HG03460 (cell line): Measurements from ENCODE around the gene SHMT2.

ENCODE experiments used
- ATAC-seq: cut with Tn5 transposase; IDR thresholded peaks from one replicate; pipeline ENCODE4 v1.9.1; 2021; ENCODE audit not compliant: unreplicated experiment

SHMT2 gene

DNA sequence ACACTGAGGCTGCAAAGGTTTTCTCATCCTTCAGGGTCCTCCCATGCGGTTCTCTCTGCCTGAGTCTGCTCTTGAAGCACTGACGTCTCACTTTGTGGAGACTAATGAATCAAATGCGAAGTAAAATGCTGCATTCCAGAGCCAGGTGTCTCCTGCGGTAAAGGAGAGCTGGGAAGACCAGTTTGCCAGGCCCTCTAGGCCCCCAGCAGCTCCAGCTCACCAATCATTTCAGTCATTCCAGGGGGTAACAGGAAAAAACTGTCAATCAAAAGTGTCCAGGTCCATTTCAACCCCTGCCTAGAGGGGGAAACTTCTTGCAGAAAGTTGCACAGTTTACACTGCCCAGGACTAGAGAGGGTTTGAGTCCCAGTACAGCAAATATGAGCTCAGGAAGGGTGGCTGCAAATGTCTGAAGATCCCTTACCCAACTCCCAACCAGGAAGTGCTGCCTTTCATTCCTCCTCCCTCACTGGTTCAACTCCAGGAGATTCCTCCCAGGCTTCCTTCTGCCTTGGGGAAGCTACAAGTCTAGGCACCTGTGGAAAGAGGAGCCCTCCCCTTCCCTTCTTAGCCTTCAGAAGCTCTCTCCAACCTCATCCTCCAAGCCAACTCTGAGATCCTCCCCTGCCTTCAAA is 15.6 kb upstream of the SHMT2 start:
- ATAC-seq = no peak

DNA sequence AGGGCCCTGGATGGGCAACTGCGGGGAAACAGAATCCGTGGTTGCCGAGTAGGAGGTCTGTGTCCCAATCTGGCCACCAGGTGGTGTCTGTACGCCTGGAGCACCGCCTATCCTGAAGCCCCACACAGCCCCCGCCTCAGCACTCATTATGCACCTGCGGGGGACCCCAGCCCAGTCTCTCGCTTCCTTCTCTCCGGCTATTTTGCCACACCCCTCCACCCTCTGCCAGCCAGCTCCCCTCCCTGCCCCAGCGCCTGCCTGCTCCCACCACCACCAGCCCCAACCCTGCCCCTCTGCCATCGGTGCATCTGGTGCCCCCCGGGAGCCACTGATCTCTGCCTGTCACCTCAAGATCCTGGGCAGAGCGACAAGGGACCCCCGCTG is 15.1 kb upstream of the SHMT2 start:
- no peak for ATAC-seq

DNA sequence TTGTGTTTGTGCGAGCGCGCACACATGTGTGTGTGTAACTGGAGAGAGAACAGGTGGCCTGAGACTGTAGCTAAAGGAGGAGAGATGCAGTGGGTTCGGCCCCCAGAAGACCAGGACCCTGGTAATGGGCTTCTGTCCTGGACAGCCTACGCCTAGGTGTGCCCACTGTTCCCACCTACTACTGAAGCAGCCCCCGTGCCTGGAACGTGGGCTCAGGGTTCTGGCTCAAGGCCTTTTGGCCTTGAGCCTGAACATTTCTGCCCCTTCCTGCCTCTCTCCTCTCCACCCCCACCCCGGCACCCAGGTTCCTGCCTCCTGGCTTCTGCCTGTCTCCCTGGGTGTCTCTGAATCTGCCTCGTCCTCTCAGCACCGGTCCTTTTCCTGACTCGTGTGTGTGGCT is 14.4 kb upstream of the SHMT2 start:
- no peak for ATAC-seq

GRCh38 chr12:57215668-57216013 is 13.9 kb upstream of the SHMT2 start:
- ATAC-seq = peak; percentile 68

DNA sequence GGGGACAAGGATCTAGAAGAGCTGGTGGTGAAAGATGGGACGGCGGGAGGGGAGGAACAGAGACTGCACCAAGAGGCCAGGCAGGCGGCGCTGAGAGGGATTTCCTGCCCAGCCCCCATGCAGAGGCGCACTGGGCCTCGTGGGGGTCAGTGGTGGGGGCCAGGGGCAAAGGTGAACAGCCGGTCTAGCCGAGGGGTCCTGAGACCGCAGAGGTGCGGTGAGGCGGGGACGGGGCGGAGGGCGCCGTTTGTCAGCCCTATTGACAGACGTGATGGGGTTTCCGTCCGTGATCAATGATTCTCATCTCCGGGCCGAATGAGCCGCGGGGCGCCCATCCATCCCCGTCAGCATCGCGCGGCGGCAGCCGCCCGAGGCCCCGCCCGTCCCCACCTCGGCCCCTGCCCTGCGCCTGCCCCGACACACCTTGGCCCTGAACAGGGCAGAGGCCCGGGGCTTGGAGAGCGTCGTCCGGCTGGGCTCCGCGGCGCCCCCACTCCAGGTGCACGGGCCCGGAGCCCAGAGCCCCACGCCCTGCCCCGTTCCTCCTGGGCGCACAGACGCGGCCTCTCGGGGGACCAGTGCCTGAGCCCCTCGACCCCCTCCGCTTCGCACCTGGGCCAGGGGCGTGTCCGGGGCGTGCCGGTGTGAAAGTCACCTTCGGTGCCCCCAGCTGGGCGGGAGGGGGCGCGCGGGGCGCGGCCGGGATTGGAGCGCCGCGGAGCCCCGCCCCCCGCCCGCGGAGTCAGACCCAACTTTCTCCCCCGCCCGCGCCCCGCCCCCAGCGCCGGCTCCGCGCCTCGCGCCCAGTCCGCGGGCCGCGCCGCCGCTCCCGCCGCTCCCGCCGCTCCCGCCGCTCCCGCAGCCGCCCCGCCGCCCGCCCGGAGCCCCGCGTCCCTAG is 13.2 kb upstream of the SHMT2 start, which contains the start of gene NXPH4:
NXPH4 (plus strand) TSS at position 781 of the 898 bp plus-strand sequence. CDS start 176 bp downstream, outside the sequence.
- ATAC-seq = no peak

DNA sequence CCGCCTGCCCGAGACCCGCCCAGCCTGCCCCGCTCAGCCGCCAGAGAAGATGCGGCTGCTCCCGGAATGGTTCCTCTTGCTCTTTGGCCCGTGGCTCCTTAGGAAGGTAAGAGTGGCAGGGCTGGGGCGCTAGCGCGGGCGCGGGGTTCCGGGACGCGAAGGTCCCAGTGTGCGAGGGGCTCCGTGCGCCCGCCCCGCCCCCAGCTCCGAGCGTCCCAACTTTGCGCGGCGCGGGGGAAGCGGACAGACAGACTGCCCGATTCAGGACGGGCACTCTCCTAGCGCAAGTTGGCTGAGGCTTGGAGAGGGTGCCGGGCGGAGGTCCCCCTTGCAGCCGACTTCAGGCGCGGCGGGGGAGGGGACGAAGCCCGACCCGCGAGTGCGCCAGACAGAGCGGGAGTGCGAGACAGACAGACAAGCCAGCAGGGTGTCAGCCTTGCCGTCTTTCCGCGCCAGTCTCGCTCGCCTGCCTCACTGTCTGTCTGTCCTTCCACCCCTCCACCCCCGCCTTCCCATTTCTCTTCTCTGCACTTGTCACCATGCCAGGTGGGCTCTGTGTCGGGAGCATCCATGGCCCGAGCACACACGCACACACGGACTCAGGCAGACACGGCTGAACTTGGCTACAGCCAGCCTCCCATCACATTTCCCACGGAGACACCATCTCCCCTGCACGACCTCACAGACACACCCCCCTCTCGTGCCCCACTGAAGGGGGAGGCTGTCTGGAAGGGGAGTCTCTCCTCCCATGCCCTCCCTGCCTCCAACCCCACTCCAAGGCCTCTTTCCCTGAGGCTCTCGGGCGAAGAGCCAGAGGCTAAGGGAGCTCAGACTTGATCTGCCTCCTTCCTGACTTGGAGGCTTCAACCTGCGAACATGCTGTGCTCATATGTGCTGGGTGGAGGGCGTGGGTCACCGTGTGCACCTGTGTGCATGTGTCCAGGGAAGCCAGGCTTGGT is 12.3 kb upstream of the SHMT2 start:
- no peak for ATAC-seq

GRCh38 chr12:57218030-57218853 is 11.3 kb upstream of the SHMT2 start:
- ATAC-seq = no peak

DNA sequence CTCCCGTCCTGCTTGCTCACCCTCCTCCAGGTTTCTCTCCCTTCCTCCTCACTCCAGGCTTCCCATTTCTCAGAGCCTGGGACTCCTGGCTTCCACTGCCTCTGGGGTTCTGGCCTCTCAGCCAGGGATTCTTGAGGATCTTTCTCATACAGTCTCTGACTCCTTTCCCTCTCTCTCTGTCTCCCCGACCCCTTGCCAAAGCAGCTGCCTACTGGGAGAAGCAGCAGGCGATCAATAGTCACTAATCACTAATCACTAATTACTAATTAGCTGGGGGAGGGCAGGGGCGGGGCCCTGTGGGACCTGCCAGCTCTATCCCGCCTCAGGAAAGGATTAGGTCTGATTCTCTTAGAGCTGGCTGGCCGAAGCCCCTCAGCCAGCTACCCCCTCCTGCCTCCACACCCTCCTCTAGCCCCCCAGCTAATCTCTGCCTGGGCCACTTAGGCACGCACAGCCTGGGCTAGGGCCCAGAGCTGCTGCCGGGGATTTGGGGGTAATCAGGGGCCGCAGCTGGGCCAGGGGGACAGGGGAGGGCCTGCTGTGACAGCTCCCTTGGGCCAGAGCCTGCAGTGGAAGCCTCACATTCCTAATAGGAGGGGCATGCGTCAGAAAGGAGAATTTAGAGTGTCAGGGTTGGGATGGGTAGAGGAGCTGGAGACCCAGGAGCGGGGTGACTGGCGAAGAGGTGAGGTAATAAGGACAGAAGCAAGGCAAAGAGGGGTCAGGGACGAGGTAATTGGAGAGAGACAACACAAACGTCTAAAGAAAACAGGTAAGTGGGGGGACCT is 10.1 kb upstream of the SHMT2 start:
- ATAC-seq = no peak

DNA sequence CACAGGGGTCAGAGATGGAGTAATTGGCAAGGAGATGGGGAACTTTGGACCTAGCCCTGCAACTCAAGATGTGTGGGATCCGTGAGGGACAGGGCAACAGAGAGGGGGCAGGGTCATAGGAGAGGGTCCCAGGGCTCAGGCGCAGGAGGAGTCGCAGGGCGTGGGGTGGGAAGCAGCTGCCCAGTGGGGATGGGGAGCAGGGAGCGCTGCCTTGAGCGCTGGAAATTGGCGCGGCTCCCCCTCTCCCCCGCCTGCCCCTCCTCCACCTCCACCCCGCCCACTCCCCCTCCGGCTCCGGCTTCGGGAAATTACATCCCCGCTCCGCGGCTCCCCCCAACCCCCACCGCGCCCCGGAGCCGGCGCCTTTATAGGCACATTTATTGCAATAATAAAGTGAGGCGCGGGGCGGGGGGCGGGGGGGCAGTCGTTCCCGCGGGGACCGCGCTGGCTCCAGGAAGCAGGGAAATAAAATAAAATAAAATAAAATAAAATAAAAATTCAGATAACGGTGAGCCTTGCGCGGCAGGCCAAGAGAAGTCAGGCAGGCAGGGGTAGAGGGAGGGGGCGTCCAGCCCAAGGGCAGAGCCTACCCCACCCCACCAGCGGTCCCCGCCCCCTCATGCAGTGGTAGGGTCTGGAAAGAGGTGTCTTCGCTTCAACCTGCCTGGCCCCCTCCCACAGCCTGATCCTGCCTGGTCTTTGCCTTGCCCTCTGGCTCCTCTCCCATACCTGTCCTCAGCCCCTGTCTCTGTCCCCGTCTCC is 9.3 kb upstream of the SHMT2 start:
- ATAC-seq = no peak

- ATAC-seq = no peak
These were observed 8.7 kb upstream of the SHMT2 start for GRCh38 chr12:57220770-57221168.

DNA sequence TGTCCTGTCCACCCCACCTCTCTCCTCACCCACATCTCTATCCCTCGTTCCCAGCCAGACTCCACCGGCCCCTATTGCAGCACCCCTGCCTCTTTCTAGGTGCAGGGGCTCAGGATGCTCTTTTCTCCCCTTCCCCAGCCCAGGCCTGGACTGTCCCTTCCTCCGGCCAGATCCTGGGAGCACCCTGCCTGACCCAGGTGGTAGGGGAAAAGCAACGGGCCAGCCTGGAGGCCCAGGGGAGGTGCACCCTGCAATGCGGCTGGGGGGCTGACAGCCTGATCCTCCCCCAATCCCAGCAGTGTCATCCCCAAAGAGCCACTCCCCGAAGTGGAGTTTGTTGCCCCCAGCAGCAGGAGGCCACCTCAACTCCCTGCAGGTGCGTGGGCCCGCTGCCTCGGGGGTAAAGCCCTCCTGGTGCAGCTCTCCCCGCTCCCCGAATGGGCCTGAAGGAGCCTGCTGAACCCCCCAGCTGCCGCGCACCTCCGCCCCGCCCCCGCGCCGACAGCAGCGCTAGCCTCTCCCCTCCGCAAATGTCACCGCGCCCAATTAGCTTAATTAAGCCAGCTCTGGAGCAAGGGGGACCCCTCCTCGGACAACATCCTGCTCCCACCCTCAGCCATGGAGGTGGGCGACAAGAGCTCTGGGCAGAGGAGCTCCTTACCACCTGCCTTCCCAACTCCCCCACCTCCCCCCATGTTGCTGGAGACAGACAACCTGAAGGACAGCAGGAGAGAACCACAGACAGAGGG is 8.2 kb upstream of the SHMT2 start:
- no peak for ATAC-seq

GRCh38 chr12:57222286-57223190 is 7.0 kb upstream of the SHMT2 start:
- ATAC-seq = no peak

DNA sequence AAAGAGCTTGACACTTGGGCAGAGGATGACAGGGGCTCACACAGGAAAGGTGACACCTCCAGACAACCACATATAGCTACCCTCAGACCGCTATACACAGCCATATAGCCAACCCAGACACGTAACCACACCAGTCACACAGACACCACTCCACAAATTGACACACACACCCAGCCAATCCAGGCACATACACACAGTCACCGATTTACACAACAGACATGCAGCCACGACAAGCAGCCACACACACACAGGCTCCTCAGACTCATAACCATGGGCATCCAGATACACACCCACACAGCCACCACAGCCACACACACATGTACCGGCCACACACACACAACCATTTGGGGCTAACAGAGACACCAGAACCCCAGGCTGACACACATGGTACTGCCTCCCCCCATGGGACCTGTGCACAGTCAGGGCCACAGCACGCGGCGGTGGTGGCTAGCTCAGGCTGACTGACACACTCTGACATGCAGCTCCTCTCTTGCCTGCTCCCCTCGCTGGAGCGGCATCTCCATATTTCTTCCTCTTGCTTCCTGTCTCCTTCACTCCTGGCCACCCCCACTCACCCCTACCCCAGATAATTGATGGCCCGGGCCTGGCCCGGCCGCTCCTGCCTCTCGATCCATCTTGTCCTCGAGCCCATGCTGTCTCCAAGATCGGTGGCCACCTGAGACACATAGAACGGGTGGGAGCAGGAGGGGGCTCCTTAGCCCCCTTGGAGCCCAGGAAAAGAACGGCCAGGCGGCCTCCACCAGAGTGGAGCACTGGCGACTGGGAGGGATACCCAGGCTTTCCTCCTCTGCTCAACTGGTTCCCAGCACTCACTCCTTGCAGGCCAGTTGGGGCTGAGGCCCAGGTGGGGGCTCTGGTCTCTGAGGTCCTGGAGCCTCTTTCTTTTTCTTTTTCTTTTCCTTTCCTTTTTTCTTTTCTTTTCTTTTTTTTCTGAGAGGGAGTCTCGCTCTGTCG is 6.0 kb upstream of the SHMT2 start:
- no peak for ATAC-seq

DNA sequence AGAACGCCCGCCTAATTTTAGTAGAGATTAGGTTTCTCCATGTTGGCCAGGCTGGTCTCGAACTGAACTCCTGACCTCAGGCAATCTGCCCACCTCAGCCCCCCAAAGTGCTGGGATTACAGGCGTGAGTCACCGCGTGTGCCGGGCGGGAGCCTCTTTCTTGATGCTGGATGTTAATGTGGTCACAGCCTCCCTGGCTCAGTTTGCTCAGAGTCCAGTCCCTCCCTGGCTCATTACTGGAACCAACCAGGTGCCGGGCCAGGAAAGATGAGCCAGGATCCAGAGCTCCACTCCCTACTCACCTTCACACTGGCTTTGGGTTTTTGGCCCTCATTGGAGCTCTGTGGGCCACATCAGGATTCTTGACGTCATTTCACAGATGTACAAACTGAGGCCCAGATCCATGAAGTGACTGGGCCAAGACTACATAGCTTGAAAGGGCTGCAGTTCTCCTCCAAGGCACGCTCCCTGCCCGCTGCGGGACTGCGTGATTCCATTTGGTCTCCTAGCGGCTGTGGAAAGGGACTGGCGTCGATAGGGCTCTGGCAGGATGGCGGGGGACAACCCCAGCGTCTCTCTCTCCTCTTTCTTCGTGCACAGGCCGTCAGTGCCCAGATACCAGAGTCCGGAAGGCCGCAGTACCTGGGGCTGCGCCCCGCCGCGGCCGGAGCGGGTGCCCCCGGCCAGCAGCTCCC is 5.1 kb upstream of the SHMT2 start:
- no peak for ATAC-seq

DNA sequence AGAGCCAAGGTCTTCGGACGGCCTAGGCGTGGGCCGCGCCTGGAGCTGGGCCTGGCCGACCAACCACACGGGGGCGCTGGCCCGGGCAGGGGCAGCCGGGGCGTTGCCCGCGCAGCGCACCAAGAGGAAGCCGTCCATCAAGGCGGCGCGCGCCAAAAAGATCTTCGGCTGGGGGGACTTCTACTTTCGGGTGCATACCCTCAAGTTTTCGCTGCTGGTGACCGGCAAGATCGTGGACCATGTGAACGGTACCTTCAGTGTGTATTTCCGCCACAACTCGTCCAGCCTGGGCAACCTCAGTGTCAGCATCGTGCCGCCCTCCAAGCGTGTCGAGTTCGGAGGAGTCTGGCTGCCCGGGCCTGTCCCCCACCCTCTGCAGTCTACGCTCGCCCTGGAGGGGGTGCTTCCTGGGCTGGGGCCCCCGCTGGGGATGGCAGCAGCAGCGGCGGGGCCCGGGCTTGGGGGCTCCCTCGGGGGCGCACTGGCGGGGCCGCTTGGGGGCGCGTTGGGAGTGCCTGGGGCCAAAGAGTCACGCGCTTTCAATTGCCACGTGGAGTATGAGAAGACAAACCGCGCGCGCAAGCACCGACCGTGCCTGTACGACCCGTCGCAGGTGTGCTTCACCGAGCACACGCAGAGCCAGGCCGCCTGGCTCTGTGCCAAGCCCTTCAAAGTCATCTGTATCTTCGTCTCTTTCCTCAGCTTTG is 4.4 kb upstream of the SHMT2 start:
- no peak for ATAC-seq
